ENCODE data around the gene CYFIP1. TPM values are rescaled to one million over a fixed set of nuclear protein-coding genes. Genes with fewer than 3 reads are reported as not detected.
A peak's percentile ranks its signal among the peaks of the same experiment; 100 is the strongest.

Gene CYFIP1
- total RNA-seq, 1 donor from 2014 or later, result 98.3 TPM

DNA sequence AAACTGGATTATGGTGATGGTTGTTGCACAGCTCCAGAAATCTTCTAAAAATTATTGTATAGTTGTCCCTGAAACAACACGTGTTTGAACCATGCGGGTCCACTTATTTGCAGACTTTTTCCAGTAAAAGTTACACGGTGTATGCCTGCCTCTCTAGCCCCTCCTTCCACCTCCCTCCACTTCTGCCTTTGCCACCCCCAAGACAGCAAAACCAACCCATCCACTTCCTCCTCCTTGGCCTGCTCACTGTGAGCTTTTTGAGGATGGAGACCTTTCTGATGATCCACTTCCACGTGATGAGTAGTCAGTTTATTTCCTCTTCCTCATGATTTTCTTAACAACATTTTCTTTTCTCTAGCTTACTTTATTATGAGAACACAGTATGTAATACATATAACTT, 5.4 kb downstream of the CYFIP1 start:
- H3K4me1 Mint-ChIP-seq, result peaks cover 16% of the 10 kb centered on the region
- TF ChIP-seq, protein P1, sequence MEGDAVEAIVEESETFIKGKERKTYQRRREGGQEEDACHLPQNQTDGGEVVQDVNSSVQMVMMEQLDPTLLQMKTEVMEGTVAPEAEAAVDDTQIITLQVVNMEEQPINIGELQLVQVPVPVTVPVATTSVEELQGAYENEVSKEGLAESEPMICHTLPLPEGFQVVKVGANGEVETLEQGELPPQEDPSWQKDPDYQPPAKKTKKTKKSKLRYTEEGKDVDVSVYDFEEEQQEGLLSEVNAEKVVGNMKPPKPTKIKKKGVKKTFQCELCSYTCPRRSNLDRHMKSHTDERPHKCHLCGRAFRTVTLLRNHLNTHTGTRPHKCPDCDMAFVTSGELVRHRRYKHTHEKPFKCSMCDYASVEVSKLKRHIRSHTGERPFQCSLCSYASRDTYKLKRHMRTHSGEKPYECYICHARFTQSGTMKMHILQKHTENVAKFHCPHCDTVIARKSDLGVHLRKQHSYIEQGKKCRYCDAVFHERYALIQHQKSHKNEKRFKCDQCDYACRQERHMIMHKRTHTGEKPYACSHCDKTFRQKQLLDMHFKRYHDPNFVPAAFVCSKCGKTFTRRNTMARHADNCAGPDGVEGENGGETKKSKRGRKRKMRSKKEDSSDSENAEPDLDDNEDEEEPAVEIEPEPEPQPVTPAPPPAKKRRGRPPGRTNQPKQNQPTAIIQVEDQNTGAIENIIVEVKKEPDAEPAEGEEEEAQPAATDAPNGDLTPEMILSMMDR (IDR thresholded peaks at IDR 0.05; ENCODE audit: unreplicated experiment), result no peak
- peaks cover 11% of the 10 kb centered on the region for H3K36me3 Mint-ChIP-seq
- DNase-seq (ENCODE audit: low spot score in 2 of 2, unreplicated experiment in 2 of 2), result no peak
- peaks cover 7% of the 10 kb centered on the region for H3K9me3 Mint-ChIP-seq
- no peaks in the 10 kb centered on the region for H3K27me3 Mint-ChIP-seq (ENCODE audit: low read depth)
- no peak overlapping the region for H3K4me3 Mint-ChIP-seq
- peak overlapping the region; percentile 14 for H3K27ac Mint-ChIP-seq

DNA sequence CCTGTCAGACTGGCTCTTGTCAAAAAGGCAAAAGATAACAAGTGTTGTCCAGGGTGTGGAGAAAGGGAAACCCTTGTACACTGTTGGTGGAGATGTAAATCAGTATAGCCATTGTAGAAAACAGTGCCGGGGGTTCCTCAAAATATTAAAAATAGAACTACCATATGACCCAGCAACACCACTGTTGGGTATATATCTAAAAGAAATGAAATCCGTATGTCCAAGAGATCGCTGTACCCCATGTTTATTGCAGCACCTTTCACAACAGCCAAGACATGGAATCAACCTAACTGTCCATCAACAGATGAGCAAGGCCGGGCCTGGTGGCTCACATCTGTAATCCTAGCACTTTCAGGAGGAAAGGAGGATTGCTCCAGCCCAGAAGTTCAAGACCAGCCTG, 6.2 kb downstream of the CYFIP1 start:
- Mint-ChIP-seq H3K9me3 (peaks cover 12% of the 10 kb centered on the region), H3K4me1 (peaks cover 10% of the 10 kb centered on the region), H3K27me3 (ENCODE audit: low read depth) (no peaks in the 10 kb centered on the region), H3K27ac (no peak overlapping the region), H3K4me3 (no peak overlapping the region), H3K36me3 (peaks cover 16% of the 10 kb centered on the region)
- TF ChIP-seq, protein P1 (IDR thresholded peaks at IDR 0.05; ENCODE audit: unreplicated experiment), result no peak
- no peak for DNase-seq (ENCODE audit: low spot score in 2 of 2, unreplicated experiment in 2 of 2)

DNA sequence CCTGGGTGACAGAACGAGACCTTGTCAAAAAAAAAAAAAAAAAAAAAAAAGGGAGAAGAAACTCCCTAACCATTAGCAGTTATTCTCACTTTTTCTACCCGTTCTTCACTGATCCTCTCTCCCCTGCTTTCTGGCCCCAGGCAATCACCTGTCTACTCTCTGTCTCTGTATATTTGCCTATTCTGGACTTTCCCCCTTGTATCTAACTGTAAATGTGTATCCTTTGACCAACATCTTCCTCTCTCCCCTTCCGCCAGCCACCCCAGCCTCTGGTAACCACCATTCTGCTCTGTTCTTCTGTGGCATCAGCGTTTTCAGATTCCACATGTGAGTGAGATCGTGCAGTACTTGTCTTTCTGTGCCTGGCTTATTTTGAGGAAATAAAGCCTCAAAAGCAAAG, 6.9 kb downstream of the CYFIP1 start:
- DNase-seq (ENCODE audit: low spot score in 2 of 2, unreplicated experiment in 2 of 2), result no peak
- Mint-ChIP-seq H3K4me3 (no peak overlapping the region), H3K4me1 (peaks cover 4% of the 10 kb centered on the region), H3K36me3 (peaks cover 19% of the 10 kb centered on the region), H3K27me3 (ENCODE audit: low read depth) (no peaks in the 10 kb centered on the region), H3K9me3 (peaks cover 12% of the 10 kb centered on the region), H3K27ac (no peak overlapping the region)
- TF ChIP-seq, protein P1 (IDR thresholded peaks at IDR 0.05; ENCODE audit: unreplicated experiment), result no peak

- H3K4me3 Mint-ChIP-seq, result no peak overlapping the region
- DNase-seq (ENCODE audit: low spot score in 2 of 2, unreplicated experiment in 2 of 2), result no peak
- peaks cover 20% of the 10 kb centered on the region for H3K36me3 Mint-ChIP-seq
- H3K27me3 Mint-ChIP-seq (ENCODE audit: low read depth), result no peaks in the 10 kb centered on the region
- H3K27ac Mint-ChIP-seq, result no peak overlapping the region
- H3K9me3 Mint-ChIP-seq, result peaks cover 12% of the 10 kb centered on the region
- H3K4me1 Mint-ChIP-seq, result peaks cover 6% of the 10 kb centered on the region
- TF ChIP-seq, protein P1 (IDR thresholded peaks at IDR 0.05; ENCODE audit: unreplicated experiment), result no peak
These were observed 10.7 kb downstream of the CYFIP1 start for GRCh38 chr15:22969489-22969888.

DNA sequence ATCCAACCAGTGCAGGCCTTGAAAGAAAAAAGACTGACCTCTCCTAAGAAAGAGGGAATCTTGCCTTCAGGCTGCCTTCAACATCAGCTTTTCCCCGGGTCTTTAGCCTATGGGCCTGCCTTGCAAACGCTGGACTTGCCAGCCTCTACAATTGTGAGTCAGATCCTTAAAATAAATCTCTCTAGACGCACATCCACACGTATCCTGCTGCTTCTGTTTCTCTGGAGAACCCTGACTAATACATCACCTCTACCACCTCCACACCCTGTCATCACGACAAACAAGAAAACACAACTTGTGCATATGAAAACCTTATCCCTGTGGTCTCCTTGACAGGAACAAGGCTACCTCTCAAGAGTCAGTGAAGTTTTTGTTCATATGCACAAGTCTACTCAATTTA, 11.8 kb downstream of the CYFIP1 start:
- Mint-ChIP-seq H3K9me3 (peaks cover 12% of the 10 kb centered on the region), H3K27me3 (ENCODE audit: low read depth) (no peaks in the 10 kb centered on the region), H3K4me1 (peaks cover 14% of the 10 kb centered on the region), H3K27ac (no peak overlapping the region), H3K4me3 (no peak overlapping the region), H3K36me3 (peaks cover 20% of the 10 kb centered on the region)
- TF ChIP-seq, protein P1 (IDR thresholded peaks at IDR 0.05; ENCODE audit: unreplicated experiment), result no peak
- no peak for DNase-seq (ENCODE audit: low spot score in 2 of 2, unreplicated experiment in 2 of 2)

Measured in mesothelial cell of epicardium (in vitro differentiated cells).